ENCODE measurements around the gene DNAJC11. TPM values are rescaled to one million over a fixed set of nuclear protein-coding genes. Genes with fewer than 3 reads are reported as not detected.
A peak's percentile ranks its signal among the peaks of the same experiment; 100 is the strongest.

Gene DNAJC11
- total and polyA plus RNA-seq, 7 donors, result 21.0 to 48.5 (median 33.0) TPM

- intact Hi-C loops (cut with DNase I), result loop anchor here (10.0 kb wide), 1 partner anchor 166 kb away; the partner anchor contains the start of gene CAMTA1
Measured at GRCh38 chr1:6619045-6619444, 82.6 kb downstream of the DNAJC11 start.

GRCh38 chr1:6614929-6615785 lies 86.5 kb downstream of the DNAJC11 start:
- Histone ChIP-seq H3K27me3 (no peaks in the 10 kb centered on the region), H3K4me3 (peak overlapping the region; percentile 96 to 100 (median 100)), H3K4me1 (peaks cover 0 to 49% (median 42%) of the 10 kb centered on the region in 4 donors), H3K36me3 (peaks cover 9 to 28% (median 12%) of the 10 kb centered on the region in 4 donors), H3K9me3 (no peaks in the 10 kb centered on the region), H3K27ac (peak overlapping the region; percentile 99 to 100 (median 99))
- intact Hi-C loops (cut with DNase I), result loop anchor here (10.0 kb wide), 1 partner anchor 170 kb away; the partner anchor contains the start of gene CAMTA1
- WGBS, 2 donors, result 2% methylated on average over 82 of the region's 82 CpGs
- DNase-seq, result peak; percentile 70
- no peak for TF ChIP-seq POLR2A (IDR thresholded peaks at IDR 0.05)
- TF ChIP-seq CTCF (IDR thresholded peaks at IDR 0.05), result no peak
- TF ChIP-seq EP300 (IDR thresholded peaks at IDR 0.05), result no peak
- no peak for TF ChIP-seq POLR2AphosphoS5 (IDR thresholded peaks at IDR 0.05)

More at GRCh38 chr1:6619045-6619444, 82.6 kb downstream of the DNAJC11 start:
- Histone ChIP-seq H3K27ac (peak overlapping the region in 1 of 4 donors; percentile 1), H3K9me3 (no peaks in the 10 kb centered on the region), H3K27me3 (no peaks in the 10 kb centered on the region), H3K36me3 (peaks cover 24 to 63% (median 33%) of the 10 kb centered on the region in 4 donors), H3K4me1 (peaks cover 0 to 41% (median 39%) of the 10 kb centered on the region in 4 donors), H3K4me3 (no peak overlapping the region)
- TF ChIP-seq EP300 (IDR thresholded peaks at IDR 0.05) (no peak), CTCF (IDR thresholded peaks at IDR 0.05) (no peak), POLR2A (IDR thresholded peaks at IDR 0.05) (no peak), POLR2AphosphoS5 (IDR thresholded peaks at IDR 0.05) (no peak)
- DNase-seq, result no peak
- WGBS, 2 donors, result 94 to 95% methylated on average over 4 of the region's 4 CpGs

DNA sequence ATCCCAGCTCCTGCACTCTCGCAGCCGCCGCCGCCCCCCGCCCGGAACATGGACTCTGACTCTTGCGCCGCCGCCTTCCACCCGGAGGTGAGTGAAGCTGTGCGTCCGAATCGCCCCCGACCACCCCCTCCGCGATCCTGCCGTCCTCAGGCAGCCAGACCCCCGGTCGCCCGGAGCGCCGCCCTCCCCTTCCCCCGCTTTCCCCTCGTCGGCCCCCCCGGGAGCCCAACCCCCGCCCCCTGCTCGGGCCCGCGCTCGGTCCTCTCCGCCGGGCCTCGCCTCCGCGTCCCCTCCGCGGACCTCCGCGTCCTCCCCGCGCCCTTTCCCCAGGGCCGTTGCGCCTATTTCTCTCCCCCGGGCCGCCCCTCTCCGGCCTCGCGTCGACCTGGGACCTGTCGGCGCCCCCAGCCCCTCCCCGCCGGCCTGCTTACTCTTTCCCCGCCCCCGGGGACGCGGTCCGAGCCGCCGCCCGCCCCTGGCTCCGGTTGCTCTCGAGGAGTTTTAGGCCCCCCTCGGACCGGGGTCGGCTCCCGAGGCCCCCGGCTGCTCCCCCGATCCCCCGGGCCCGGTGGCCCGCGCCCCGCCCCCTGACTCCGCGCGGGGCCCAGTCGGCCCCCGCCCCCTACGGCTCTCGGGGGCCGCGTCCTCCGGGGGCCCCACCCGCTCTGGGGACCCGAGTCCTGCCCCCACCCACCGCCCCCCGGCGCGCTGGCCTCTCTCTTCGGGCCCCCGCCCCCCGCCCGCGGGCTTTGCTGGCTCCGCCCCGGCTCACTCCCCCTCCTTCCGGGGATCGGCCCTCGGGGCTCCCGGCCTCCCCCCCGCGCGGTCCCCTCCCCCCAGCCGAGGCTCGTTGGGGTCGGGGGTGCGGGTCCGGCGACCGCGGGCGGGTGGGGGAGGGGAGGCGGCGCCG lies 87.3 kb downstream of the DNAJC11 start:
- Histone ChIP-seq H3K9me3 (no peaks in the 10 kb centered on the region), H3K4me1 (peaks cover 0 to 58% (median 49%) of the 10 kb centered on the region in 4 donors), H3K36me3 (peaks cover under 1 to 19% (median 3%) of the 10 kb centered on the region in 4 donors), H3K27ac (peak overlapping the region; percentile 99 to 100 (median 99)), H3K4me3 (peak overlapping the region; percentile 96 to 100 (median 100)), H3K27me3 (no peaks in the 10 kb centered on the region)
- intact Hi-C loops (cut with DNase I), result loop anchor here (10.0 kb wide), 1 partner anchor 171 kb away; the partner anchor contains the start of gene CAMTA1
- no peak for TF ChIP-seq POLR2A (IDR thresholded peaks at IDR 0.05)
- TF ChIP-seq CTCF (IDR thresholded peaks at IDR 0.05), result no peak
- TF ChIP-seq POLR2AphosphoS5 (IDR thresholded peaks at IDR 0.05), result no peak
- TF ChIP-seq EP300 (IDR thresholded peaks at IDR 0.05), result no peak
- WGBS, 2 donors, result 1 to 2% methylated on average over 117 of the region's 117 CpGs
- DNase-seq, result peak; percentile 82

DNA sequence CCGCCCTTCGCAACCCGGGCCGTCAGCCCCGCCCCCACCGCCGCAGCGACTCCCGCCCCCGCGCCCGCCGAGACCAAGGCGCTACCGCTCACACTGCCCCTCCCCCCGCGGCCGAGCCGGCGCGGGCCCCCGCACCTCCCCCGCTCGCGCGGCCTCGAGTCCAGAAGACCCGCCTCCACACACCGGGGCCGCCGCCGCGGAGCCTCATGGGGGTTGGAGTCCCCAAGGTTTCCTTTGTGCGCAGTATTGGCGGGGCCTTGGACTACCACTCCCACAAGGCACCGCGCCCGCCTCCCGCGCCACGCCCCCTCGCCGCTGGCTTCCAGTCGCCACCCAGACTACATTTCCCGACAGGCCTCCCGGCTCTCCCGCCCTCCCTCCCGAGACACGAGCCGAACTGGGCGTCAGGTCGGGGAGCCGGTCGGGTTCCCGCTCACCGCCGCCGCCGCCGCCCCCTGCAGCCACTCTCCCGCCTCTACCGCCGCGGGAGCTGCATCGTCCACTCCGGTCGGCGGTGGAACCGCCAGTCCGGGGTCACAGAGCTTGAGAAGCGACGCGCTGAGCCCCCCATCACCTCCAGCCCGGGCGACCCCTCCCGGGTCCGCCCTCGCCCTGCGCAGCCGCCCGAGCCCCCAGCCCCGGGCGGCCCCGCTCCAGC lies 88.1 kb downstream of the DNAJC11 start, which contains the start of gene PHF13:
TSS of gene PHF13 (plus strand) at position 371 of the 658 bp plus-strand sequence. CDS start 336 bp downstream, outside the sequence.
- intact Hi-C loops (cut with DNase I), result loop anchor here (1.0 to 10.0 kb wide), 2 partner anchors 10 to 171 kb away; partner anchors contain the start of gene CAMTA1
- WGBS, 2 donors, result 1% methylated on average over 84 of the region's 84 CpGs
- H3K27ac ChIP-seq, result peak within 1 kb of the TSS; percentile 99 to 100 (median 99)
- TF ChIP-seq CTCF (IDR thresholded peaks at IDR 0.05) (no peak), POLR2AphosphoS5 (IDR thresholded peaks at IDR 0.05) (peak; percentile 89 to 94 (median 90)), EP300 (IDR thresholded peaks at IDR 0.05) (peak in 1 of 4 donors; percentile 22), POLR2A (IDR thresholded peaks at IDR 0.05) (peak; percentile 54 to 78)
- DNase-seq, result peak; percentile 100
- no peaks in the 10 kb centered on the region for H3K9me3 ChIP-seq
- peak within 1 kb of the TSS; percentile 96 to 100 (median 100) for H3K4me3 ChIP-seq
- peaks cover 0 to 61% (median 54%) of the 10 kb centered on the region in 4 donors for H3K4me1 ChIP-seq
- H3K36me3 ChIP-seq, result peaks cover 0 to 12% (median 0%) of the 10 kb centered on the region in 4 donors
- no peaks in the 10 kb centered on the region for H3K27me3 ChIP-seq
